ENCODE data around the gene OR10H4. TPM values are rescaled to one million over a fixed set of nuclear protein-coding genes. Genes with fewer than 3 reads are reported as not detected.

The OR10H4 gene
- total and polyA plus RNA-seq, 7 experiments from 2014 or later = not detected

GRCh38 chr19:15936173-15936572 is 12.6 kb upstream of the OR10H4 start:
- Histone ChIP-seq H3K27me3 (ENCODE audit: control insufficient read depth in 2 of 2, insufficient read depth in 2 of 2, low read length in 2 of 2) (peaks cover 0 to 3% of the 10 kb centered on the region in 2 donors), H3K9me3 (ENCODE audit: control insufficient read depth in 2 of 3, low read length in 3 of 3) (no peaks in the 10 kb centered on the region), H3K27ac (ENCODE audit: low read depth, low read length) (no peak overlapping the region), H3K4me3 (ENCODE audit: low read length) (no peak overlapping the region), H3K4me1 (ENCODE audit: control insufficient read depth in 2 of 2, insufficient read depth in 2 of 2, low read length in 2 of 2) (no peaks in the 10 kb centered on the region), H3K36me3 (ENCODE audit: control insufficient read depth in 2 of 3, insufficient read depth in 3 of 3, low read length in 3 of 3) (no peaks in the 10 kb centered on the region)
- DNase-seq = no peak
- CTCF ChIA-PET = no interaction called here
- Mint-ChIP-seq H3K27ac (no peak overlapping the region), H3K9me3 (peaks cover 0 to 9% (median 2%) of the 10 kb centered on the region in 11 donors), H3K36me3 (peaks cover 0 to 4% (median 0%) of the 10 kb centered on the region in 5 donors), H3K4me3 (no peak overlapping the region), H3K4me1 (peaks cover 0 to 3% (median 0%) of the 10 kb centered on the region in 7 donors), H3K27me3 (peaks cover under 1 to 44% (median 26%) of the 10 kb centered on the region in 5 donors)
- ATAC-seq = no peak
- POLR2A ChIA-PET = no interaction called here
- intact Hi-C loops (cut with micrococcal nuclease) = no loop called here

GRCh38 chr19:15936950-15937349 is 11.9 kb upstream of the OR10H4 start:
- intact Hi-C loops (cut with micrococcal nuclease) = no loop called here
- Mint-ChIP-seq H3K9me3 (peaks cover 0 to 9% (median 0%) of the 10 kb centered on the region in 11 donors), H3K4me1 (no peaks in the 10 kb centered on the region), H3K27ac (no peak overlapping the region), H3K27me3 (peaks cover 2 to 46% (median 23%) of the 10 kb centered on the region in 5 donors), H3K36me3 (peaks cover 0 to 4% (median 0%) of the 10 kb centered on the region in 5 donors), H3K4me3 (no peak overlapping the region)
- Histone ChIP-seq H3K36me3 (ENCODE audit: control insufficient read depth in 2 of 3, insufficient read depth in 3 of 3, low read length in 3 of 3) (no peaks in the 10 kb centered on the region), H3K9me3 (ENCODE audit: control insufficient read depth in 2 of 3, low read length in 3 of 3) (no peaks in the 10 kb centered on the region), H3K4me3 (ENCODE audit: low read length) (no peak overlapping the region), H3K27me3 (ENCODE audit: control insufficient read depth in 2 of 2, insufficient read depth in 2 of 2, low read length in 2 of 2) (peaks cover 0 to 3% of the 10 kb centered on the region in 2 donors), H3K4me1 (ENCODE audit: control insufficient read depth in 2 of 2, insufficient read depth in 2 of 2, low read length in 2 of 2) (no peaks in the 10 kb centered on the region), H3K27ac (ENCODE audit: low read depth, low read length) (no peak overlapping the region)
- ChIA-PET POLR2A (no interaction called here), CTCF (no interaction called here)
- no peak for DNase-seq
- no peak for ATAC-seq

- Mint-ChIP-seq H3K9me3 (peaks cover 0 to 9% (median 0%) of the 10 kb centered on the region in 11 donors), H3K36me3 (peaks cover 0 to 4% (median 0%) of the 10 kb centered on the region in 5 donors), H3K4me1 (peaks cover 0 to 1% (median 0%) of the 10 kb centered on the region in 7 donors), H3K4me3 (no peak overlapping the region), H3K27ac (no peak overlapping the region), H3K27me3 (peaks cover 6 to 53% (median 27%) of the 10 kb centered on the region in 5 donors)
- Histone ChIP-seq H3K9me3 (ENCODE audit: control insufficient read depth in 2 of 3, low read length in 3 of 3) (no peaks in the 10 kb centered on the region), H3K27ac (ENCODE audit: low read depth, low read length) (no peak overlapping the region), H3K27me3 (ENCODE audit: control insufficient read depth in 2 of 2, insufficient read depth in 2 of 2, low read length in 2 of 2) (peaks cover 0 to 3% of the 10 kb centered on the region in 2 donors), H3K4me3 (ENCODE audit: low read length) (no peak overlapping the region), H3K4me1 (ENCODE audit: control insufficient read depth in 2 of 2, insufficient read depth in 2 of 2, low read length in 2 of 2) (no peaks in the 10 kb centered on the region), H3K36me3 (ENCODE audit: control insufficient read depth in 2 of 3, insufficient read depth in 3 of 3, low read length in 3 of 3) (no peaks in the 10 kb centered on the region)
- ChIA-PET CTCF (no interaction called here), POLR2A (interaction anchor here (0.6 kb wide), 1 partner anchor 1238 kb away, joined by 4 read pairs; no protein-coding TSS in a partner anchor)
- ATAC-seq = no peak
- no peak for DNase-seq
- intact Hi-C loops (cut with micrococcal nuclease) = no loop called here
Measured at GRCh38 chr19:15937771-15938170, 11.0 kb upstream of the OR10H4 start.

- peaks cover 6 to 27% (median 14%) of the 10 kb centered on the region in 11 donors for H3K9me3 Mint-ChIP-seq
- POLR2A ChIA-PET = no interaction called here
- no peak for DNase-seq
- peaks cover 0 to 6% (median 5%) of the 10 kb centered on the region in 3 experiments for H3K9me3 ChIP-seq (ENCODE audit: control insufficient read depth in 2 of 3, low read length in 3 of 3)
- no peak for ATAC-seq
- H3K36me3 Mint-ChIP-seq = peaks cover 0 to 16% (median 7%) of the 10 kb centered on the region in 5 donors
- CTCF ChIA-PET = no interaction called here
- H3K27me3 ChIP-seq (ENCODE audit: control insufficient read depth in 2 of 2, insufficient read depth in 2 of 2, low read length in 2 of 2) = peaks cover 0 to 2% of the 10 kb centered on the region in 2 donors
- H3K4me1 ChIP-seq (ENCODE audit: control insufficient read depth in 2 of 2, insufficient read depth in 2 of 2, low read length in 2 of 2) = no peaks in the 10 kb centered on the region
- H3K4me3 Mint-ChIP-seq = no peak overlapping the region
- H3K27ac ChIP-seq (ENCODE audit: low read depth, low read length) = no peak overlapping the region
- no peak overlapping the region for H3K27ac Mint-ChIP-seq
- no peak overlapping the region for H3K4me3 ChIP-seq (ENCODE audit: low read length)
- intact Hi-C loops (cut with micrococcal nuclease) = no loop called here
- H3K4me1 Mint-ChIP-seq = peaks cover 0 to 2% (median 0%) of the 10 kb centered on the region in 7 donors
- H3K27me3 Mint-ChIP-seq = peaks cover 23 to 64% (median 45%) of the 10 kb centered on the region in 5 donors
- no peaks in the 10 kb centered on the region for H3K36me3 ChIP-seq (ENCODE audit: control insufficient read depth in 2 of 3, insufficient read depth in 3 of 3, low read length in 3 of 3)
Measured at GRCh38 chr19:15944401-15944800, 4.4 kb upstream of the OR10H4 start.

- Histone ChIP-seq H3K9me3 (ENCODE audit: control insufficient read depth in 2 of 3, low read length in 3 of 3) (peaks cover 0 to 9% (median 5%) of the 10 kb centered on the region in 3 experiments), H3K27me3 (ENCODE audit: control insufficient read depth in 2 of 2, insufficient read depth in 2 of 2, low read length in 2 of 2) (peaks cover 0 to 2% of the 10 kb centered on the region in 2 donors), H3K4me3 (ENCODE audit: low read length) (no peak overlapping the region), H3K4me1 (ENCODE audit: control insufficient read depth in 2 of 2, insufficient read depth in 2 of 2, low read length in 2 of 2) (no peaks in the 10 kb centered on the region), H3K36me3 (ENCODE audit: control insufficient read depth in 2 of 3, insufficient read depth in 3 of 3, low read length in 3 of 3) (no peaks in the 10 kb centered on the region), H3K27ac (ENCODE audit: low read depth, low read length) (no peak overlapping the region)
- DNase-seq (no peak), ATAC-seq (no peak)
- Mint-ChIP-seq H3K4me3 (no peak overlapping the region), H3K4me1 (peaks cover 0 to 2% (median 0%) of the 10 kb centered on the region in 7 donors), H3K9me3 (peaks cover 8 to 34% (median 16%) of the 10 kb centered on the region in 11 donors), H3K27me3 (peaks cover 23 to 65% (median 47%) of the 10 kb centered on the region in 5 donors), H3K27ac (no peak overlapping the region), H3K36me3 (peaks cover 0 to 17% (median 7%) of the 10 kb centered on the region in 5 donors)
- ChIA-PET CTCF (no interaction called here), POLR2A (no interaction called here)
- intact Hi-C loops (cut with micrococcal nuclease) = no loop called here
Measured at GRCh38 chr19:15945301-15945700, 3.5 kb upstream of the OR10H4 start.

GRCh38 chr19:15954820-15955219 is 6.0 kb downstream of the OR10H4 start:
- H3K4me1 ChIP-seq (ENCODE audit: control insufficient read depth in 2 of 2, insufficient read depth in 2 of 2, low read length in 2 of 2) = no peaks in the 10 kb centered on the region
- CTCF ChIA-PET = no interaction called here
- DNase-seq (no peak), ATAC-seq (no peak)
- Mint-ChIP-seq H3K27ac (no peak overlapping the region), H3K4me3 (no peak overlapping the region), H3K9me3 (peaks cover 0 to 3% (median 0%) of the 10 kb centered on the region in 11 donors), H3K27me3 (peaks cover 14 to 74% (median 64%) of the 10 kb centered on the region in 5 donors), H3K36me3 (no peaks in the 10 kb centered on the region), H3K4me1 (no peaks in the 10 kb centered on the region)
- peaks cover 0 to 3% of the 10 kb centered on the region in 2 donors for H3K27me3 ChIP-seq (ENCODE audit: control insufficient read depth in 2 of 2, insufficient read depth in 2 of 2, low read length in 2 of 2)
- intact Hi-C loops (cut with micrococcal nuclease) = no loop called here
- H3K27ac ChIP-seq (ENCODE audit: low read depth, low read length) = no peak overlapping the region
- no peaks in the 10 kb centered on the region for H3K9me3 ChIP-seq (ENCODE audit: control insufficient read depth in 2 of 3, low read length in 3 of 3)
- H3K36me3 ChIP-seq (ENCODE audit: control insufficient read depth in 2 of 3, insufficient read depth in 3 of 3, low read length in 3 of 3) = no peaks in the 10 kb centered on the region
- POLR2A ChIA-PET = no interaction called here
- no peak overlapping the region for H3K4me3 ChIP-seq (ENCODE audit: low read length)

GRCh38 chr19:15962319-15962718 is 13.5 kb downstream of the OR10H4 start:
- Histone ChIP-seq H3K36me3 (ENCODE audit: control insufficient read depth in 2 of 3, insufficient read depth in 3 of 3, low read length in 3 of 3) (no peaks in the 10 kb centered on the region), H3K9me3 (ENCODE audit: control insufficient read depth in 2 of 3, low read length in 3 of 3) (no peaks in the 10 kb centered on the region), H3K4me1 (ENCODE audit: control insufficient read depth in 2 of 2, insufficient read depth in 2 of 2, low read length in 2 of 2) (no peaks in the 10 kb centered on the region), H3K4me3 (ENCODE audit: low read length) (no peak overlapping the region), H3K27ac (ENCODE audit: low read depth, low read length) (no peak overlapping the region), H3K27me3 (ENCODE audit: control insufficient read depth in 2 of 2, insufficient read depth in 2 of 2, low read length in 2 of 2) (no peaks in the 10 kb centered on the region)
- intact Hi-C loops (cut with micrococcal nuclease) = no loop called here
- no peaks in the 10 kb centered on the region for H3K4me1 Mint-ChIP-seq
- no peak overlapping the region for H3K27ac Mint-ChIP-seq
- no peak for DNase-seq
- POLR2A ChIA-PET = no interaction called here
- CTCF ChIA-PET = no interaction called here
- H3K27me3 Mint-ChIP-seq = peaks cover 0 to 58% (median 48%) of the 10 kb centered on the region in 5 donors
- H3K9me3 Mint-ChIP-seq = peaks cover 0 to 5% (median 0%) of the 10 kb centered on the region in 11 donors
- H3K36me3 Mint-ChIP-seq = no peaks in the 10 kb centered on the region
- H3K4me3 Mint-ChIP-seq = no peak overlapping the region
- no peak for ATAC-seq
